Testis (tissue), 2 donors: ENCODE data around the gene OTOG.

Experiments used
- POLR2A ChIP-seq: fragments of 450-650 bp; IDR thresholded peaks from one replicate; pipeline ENCODE4 v1.6.1; 2017; ENCODE audit warnings: antibody characterized with exemption, mild to moderate bottlenecking, moderate library complexity
- TF ChIP-seq, protein P1 (sequence below), 3 experiments: fragments of 450-650 bp in 2 of 3; fragments of 200-600 bp in 1 of 3; sonication (generic) in 1 of 3; IDR thresholded peaks; one replicate each; pipeline ENCODE4 v1.5.1; 2016 to 2019; ENCODE audit warnings: antibody characterized with exemption in 3 of 3, mild to moderate bottlenecking in 2 of 3, moderate library complexity in 1 of 3

GRCh38 chr11:17593466-17594245 lies 46.6 kb downstream of the OTOG start:
- TF ChIP-seq, protein P1, sequence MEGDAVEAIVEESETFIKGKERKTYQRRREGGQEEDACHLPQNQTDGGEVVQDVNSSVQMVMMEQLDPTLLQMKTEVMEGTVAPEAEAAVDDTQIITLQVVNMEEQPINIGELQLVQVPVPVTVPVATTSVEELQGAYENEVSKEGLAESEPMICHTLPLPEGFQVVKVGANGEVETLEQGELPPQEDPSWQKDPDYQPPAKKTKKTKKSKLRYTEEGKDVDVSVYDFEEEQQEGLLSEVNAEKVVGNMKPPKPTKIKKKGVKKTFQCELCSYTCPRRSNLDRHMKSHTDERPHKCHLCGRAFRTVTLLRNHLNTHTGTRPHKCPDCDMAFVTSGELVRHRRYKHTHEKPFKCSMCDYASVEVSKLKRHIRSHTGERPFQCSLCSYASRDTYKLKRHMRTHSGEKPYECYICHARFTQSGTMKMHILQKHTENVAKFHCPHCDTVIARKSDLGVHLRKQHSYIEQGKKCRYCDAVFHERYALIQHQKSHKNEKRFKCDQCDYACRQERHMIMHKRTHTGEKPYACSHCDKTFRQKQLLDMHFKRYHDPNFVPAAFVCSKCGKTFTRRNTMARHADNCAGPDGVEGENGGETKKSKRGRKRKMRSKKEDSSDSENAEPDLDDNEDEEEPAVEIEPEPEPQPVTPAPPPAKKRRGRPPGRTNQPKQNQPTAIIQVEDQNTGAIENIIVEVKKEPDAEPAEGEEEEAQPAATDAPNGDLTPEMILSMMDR (IDR thresholded peaks at IDR 0.05): no peak
- no peak for TF ChIP-seq POLR2A
